Gastroesophageal sphincter (tissue), 4 donors: Measurements from ENCODE around the gene TBC1D9. TPM values are rescaled to one million over a fixed set of nuclear protein-coding genes. Genes with fewer than 3 reads are reported as not detected.
"Not testable (repeated sequence)": the region's sequence is repeated elsewhere in the genome, so short reads cannot be mapped to it uniquely, and the experiment has no call there.

Experiments
- ATAC-seq: fragments of 150-250 bp; one replicate; pipeline ENCODE4 v1.9.1; 2016; ENCODE audit warnings: mild to moderate bottlenecking, moderate library complexity
- H3K27ac ChIP-seq, 4 donors: fragments of 200-600 bp; sonication (generic) in 3 of 4; 1 replicate in 3 of 4; 2 replicates in 1 of 4; pipeline ENCODE4 v1.5.1; 2016 to 2019
- H3K27me3 ChIP-seq: fragments of 200-600 bp; sonication (generic); one replicate; pipeline ENCODE4 v1.5.1; 2019
- H3K36me3 ChIP-seq, 2 donors: fragments of 200-600 bp; sonication (generic); one replicate each; pipeline ENCODE4 v1.5.1; 2019; ENCODE audit warnings: control low read depth in 1 of 2
- H3K4me1 ChIP-seq, 3 donors: fragments of 200-600 bp; sonication (generic); 1 replicate in 2 of 3; 2 replicates in 1 of 3; pipeline ENCODE4 v1.5.1; 2016 to 2019; ENCODE audit warnings: control low read depth in 2 of 3
- H3K4me3 ChIP-seq, 2 donors: fragments of 200-600 bp; sonication (generic); one replicate each; pipeline ENCODE4 v1.5.1; 2019; ENCODE audit warnings: mild to moderate bottlenecking in 1 of 2, moderate library complexity in 1 of 2
- H3K9me3 ChIP-seq, 3 donors: fragments of 200-600 bp; sonication (generic); one replicate each; pipeline ENCODE4 v1.5.1; 2017 to 2019; ENCODE audit warnings: control low read depth in 2 of 3
- EP300 ChIP-seq: sonication (generic); formaldehyde crosslinking; IDR thresholded peaks from one replicate; pipeline ENCODE4 v1.6.1; 2017; ENCODE audit warnings: antibody characterized with exemption, mild to moderate bottlenecking
- POLR2A ChIP-seq, 2 donors: fragments of 450-650 bp; IDR thresholded peaks; one replicate each; pipeline ENCODE4 v1.6.1; 2017; ENCODE audit warnings: antibody characterized with exemption in 2 of 2, mild to moderate bottlenecking in 2 of 2, moderate library complexity in 1 of 2
- POLR2AphosphoS5 ChIP-seq: sonication (generic); formaldehyde crosslinking; IDR thresholded peaks from one replicate; pipeline ENCODE4 v1.6.1; 2017; ENCODE audit warnings: antibody characterized with exemption
- WGBS, 2 donors: methylation state at CpG; one replicate each; pipeline ENCODE4 v1.1.5; 2018; ENCODE audit warnings: low coverage in 1 of 2; 5-methylcytosine and 5-hydroxymethylcytosine counted together
- total RNA-seq, 4 donors: library from RNA; depleted of rRNA; stranded (reverse); fragments of >200 nt; gene quantifications; one replicate each; pipeline ENCODE4 v1.1.0, GENCODE V29; 2016
- TF ChIP-seq, protein P1 (sequence below), 4 experiments: fragments of 200-600 bp in 2 of 4; fragments of 450-650 bp in 2 of 4; sonication (generic) in 1 of 4; IDR thresholded peaks; one replicate each; pipeline ENCODE4 v1.5.1; 2017 to 2019; ENCODE audit warnings: antibody characterized with exemption in 4 of 4, mild to moderate bottlenecking in 2 of 4, moderate library complexity in 2 of 4

TBC1D9 gene
- total RNA-seq, 4 donors from 2014 or later, result 10.9 to 23.8 (median 16.6) TPM

DNA sequence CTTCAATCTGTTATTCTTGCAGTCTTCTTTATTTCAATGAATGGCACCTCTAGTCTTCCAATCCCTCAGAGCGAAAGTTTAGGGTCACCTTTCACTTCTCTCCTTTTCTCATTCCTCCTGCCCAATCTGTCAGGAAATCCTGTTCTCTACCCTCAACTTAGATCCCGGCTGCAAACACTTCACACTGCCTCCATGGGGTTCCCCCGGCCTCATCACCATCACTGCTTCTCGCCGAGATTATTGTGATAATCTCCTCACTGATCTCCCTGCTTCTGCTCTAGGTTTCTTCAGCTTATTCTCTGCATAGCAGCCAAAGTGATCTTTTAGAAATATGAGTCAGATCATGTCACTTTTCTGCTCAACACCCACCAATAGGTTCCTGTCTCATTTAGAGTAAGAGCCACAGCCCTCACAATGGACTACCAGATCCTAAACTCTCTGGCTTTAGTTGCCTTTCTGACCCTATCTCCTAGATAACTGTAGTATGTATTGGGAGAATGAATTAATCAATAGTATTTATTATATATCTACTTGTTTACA lies 43.6 kb upstream of the TBC1D9 start:
- no peak for ATAC-seq
- Histone ChIP-seq H3K4me3 (no peak overlapping the region), H3K27ac (no peak overlapping the region), H3K9me3 (no peaks in the 10 kb centered on the region), H3K27me3 (no peaks in the 10 kb centered on the region), H3K36me3 (no peaks in the 10 kb centered on the region), H3K4me1 (no peaks in the 10 kb centered on the region)
- TF ChIP-seq, protein P1, sequence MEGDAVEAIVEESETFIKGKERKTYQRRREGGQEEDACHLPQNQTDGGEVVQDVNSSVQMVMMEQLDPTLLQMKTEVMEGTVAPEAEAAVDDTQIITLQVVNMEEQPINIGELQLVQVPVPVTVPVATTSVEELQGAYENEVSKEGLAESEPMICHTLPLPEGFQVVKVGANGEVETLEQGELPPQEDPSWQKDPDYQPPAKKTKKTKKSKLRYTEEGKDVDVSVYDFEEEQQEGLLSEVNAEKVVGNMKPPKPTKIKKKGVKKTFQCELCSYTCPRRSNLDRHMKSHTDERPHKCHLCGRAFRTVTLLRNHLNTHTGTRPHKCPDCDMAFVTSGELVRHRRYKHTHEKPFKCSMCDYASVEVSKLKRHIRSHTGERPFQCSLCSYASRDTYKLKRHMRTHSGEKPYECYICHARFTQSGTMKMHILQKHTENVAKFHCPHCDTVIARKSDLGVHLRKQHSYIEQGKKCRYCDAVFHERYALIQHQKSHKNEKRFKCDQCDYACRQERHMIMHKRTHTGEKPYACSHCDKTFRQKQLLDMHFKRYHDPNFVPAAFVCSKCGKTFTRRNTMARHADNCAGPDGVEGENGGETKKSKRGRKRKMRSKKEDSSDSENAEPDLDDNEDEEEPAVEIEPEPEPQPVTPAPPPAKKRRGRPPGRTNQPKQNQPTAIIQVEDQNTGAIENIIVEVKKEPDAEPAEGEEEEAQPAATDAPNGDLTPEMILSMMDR (IDR thresholded peaks at IDR 0.05), result no peak
- TF ChIP-seq POLR2AphosphoS5 (no peak), EP300 (no peak), POLR2A (IDR thresholded peaks at IDR 0.05) (no peak)
- 85 to 100% methylated on average over 1 to 5 of the region's 5 CpGs for WGBS, 2 donors

DNA sequence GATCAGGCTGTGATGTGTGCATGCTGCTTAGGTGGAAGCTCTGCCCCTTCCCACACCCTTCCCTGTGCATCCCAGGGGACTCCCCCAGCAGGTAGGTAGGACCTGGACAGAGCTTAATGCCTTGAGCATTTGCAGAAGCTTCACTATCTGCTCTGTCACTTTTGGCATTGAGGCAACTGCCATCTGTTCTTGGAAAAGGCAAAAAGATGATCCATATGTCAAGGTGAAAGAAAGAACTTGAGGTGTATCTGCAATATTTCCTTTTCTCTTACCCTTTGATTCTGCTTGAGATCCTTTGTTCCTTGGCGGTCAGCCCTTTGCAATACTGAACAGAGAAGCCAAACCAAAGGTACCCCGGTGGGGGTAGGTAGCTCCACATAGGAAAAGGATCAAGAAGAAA lies 37.1 kb upstream of the TBC1D9 start:
- H3K4me1 ChIP-seq, result no peaks in the 10 kb centered on the region
- TF ChIP-seq EP300 (no peak), POLR2A (IDR thresholded peaks at IDR 0.05) (no peak), POLR2AphosphoS5 (no peak)
- TF ChIP-seq, protein P1 (IDR thresholded peaks at IDR 0.05), result no peak
- no peaks in the 10 kb centered on the region for H3K27me3 ChIP-seq
- WGBS, 2 donors, result 85% methylated on average over 2 of the region's 2 CpGs
- H3K4me3 ChIP-seq, result no peak overlapping the region
- no peaks in the 10 kb centered on the region for H3K36me3 ChIP-seq
- no peak for ATAC-seq
- no peak overlapping the region for H3K27ac ChIP-seq
- H3K9me3 ChIP-seq, result peaks cover 0 to 5% (median 0%) of the 10 kb centered on the region in 3 donors

DNA sequence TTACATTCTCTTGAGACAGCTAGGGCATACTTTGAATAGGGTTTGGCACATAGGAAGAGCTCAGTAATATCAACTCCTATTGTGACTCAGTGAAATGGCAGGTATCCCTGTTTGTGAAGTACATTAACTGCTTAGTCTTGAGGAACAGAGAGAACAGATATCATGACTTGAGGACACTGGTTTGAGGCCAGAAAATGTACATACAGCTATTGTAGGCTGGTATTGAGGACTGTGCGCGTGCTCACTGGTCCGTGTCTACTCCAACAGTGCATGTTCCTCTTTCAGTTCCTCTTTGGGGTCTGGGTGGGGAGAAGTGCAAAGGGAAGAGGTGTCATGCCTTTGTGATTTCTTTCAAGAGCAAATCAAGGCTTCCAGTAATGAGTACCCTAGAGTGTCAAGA lies 34.6 kb upstream of the TBC1D9 start:
- Histone ChIP-seq H3K4me1 (no peaks in the 10 kb centered on the region), H3K27ac (peak overlapping the region in 1 of 4 donors; percentile 21), H3K27me3 (no peaks in the 10 kb centered on the region), H3K9me3 (peaks cover 0 to 12% (median 0%) of the 10 kb centered on the region in 3 donors), H3K4me3 (no peak overlapping the region), H3K36me3 (no peaks in the 10 kb centered on the region)
- TF ChIP-seq POLR2AphosphoS5 (no peak), POLR2A (IDR thresholded peaks at IDR 0.05) (no peak), EP300 (no peak)
- TF ChIP-seq, protein P1 (IDR thresholded peaks at IDR 0.05), result no peak
- 81 to 100% methylated on average over 3 of the region's 3 CpGs for WGBS, 2 donors
- peak; percentile 36 for ATAC-seq

DNA sequence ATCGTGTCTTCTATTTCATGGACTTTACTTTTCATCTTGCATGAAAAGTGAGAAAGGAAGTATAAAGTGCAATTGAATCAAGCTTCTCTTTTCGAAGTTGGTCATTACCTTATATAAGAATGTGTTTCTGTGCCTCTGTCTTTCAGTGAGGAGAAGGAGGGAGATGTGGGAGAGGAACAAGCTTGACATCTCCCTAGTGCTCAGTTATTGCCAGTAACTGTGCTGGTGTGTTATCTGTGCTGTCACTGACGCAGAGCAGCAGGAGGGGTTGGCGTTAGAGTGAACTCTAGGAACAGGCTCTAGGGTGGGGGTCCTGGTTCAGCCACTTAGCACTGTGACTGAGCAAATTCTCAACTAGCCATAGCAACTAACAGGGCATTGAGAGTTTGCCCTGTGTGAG lies 34.0 kb upstream of the TBC1D9 start:
- 57 to 59% methylated on average over 2 to 4 of the region's 4 CpGs for WGBS, 2 donors
- Histone ChIP-seq H3K27ac (peak overlapping the region in 2 of 4 donors; percentile 21 to 25), H3K4me1 (no peaks in the 10 kb centered on the region), H3K9me3 (peaks cover 0 to 12% (median 0%) of the 10 kb centered on the region in 3 donors), H3K36me3 (no peaks in the 10 kb centered on the region), H3K27me3 (no peaks in the 10 kb centered on the region), H3K4me3 (no peak overlapping the region)
- TF ChIP-seq POLR2A (IDR thresholded peaks at IDR 0.05) (no peak), EP300 (no peak), POLR2AphosphoS5 (no peak)
- TF ChIP-seq, protein P1 (IDR thresholded peaks at IDR 0.05), result no peak
- no peak for ATAC-seq

DNA sequence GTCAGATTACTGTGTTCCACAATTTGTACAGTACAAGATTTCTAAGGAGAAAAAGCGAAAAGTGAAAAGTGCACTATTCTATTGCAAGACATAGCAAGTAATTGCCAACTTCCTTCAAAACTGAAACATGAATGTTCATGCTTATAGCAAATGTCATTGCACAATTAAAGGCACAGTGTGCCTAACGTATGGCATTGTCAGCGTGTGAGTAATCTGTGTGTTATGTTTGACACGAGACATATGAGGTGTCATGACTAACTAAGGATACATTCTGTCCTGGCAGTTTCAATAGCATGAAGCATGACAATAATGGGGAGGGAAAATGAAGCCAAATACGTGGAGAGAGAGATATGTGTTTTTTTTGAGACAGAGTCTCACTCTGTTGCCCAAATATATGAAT lies 33.6 kb upstream of the TBC1D9 start:
- 47 to 68% methylated on average over 5 of the region's 5 CpGs for WGBS, 2 donors
- Histone ChIP-seq H3K4me3 (no peak overlapping the region), H3K27ac (no peak overlapping the region), H3K27me3 (no peaks in the 10 kb centered on the region), H3K9me3 (peaks cover 0 to 12% (median 0%) of the 10 kb centered on the region in 3 donors), H3K4me1 (no peaks in the 10 kb centered on the region), H3K36me3 (no peaks in the 10 kb centered on the region)
- TF ChIP-seq EP300 (no peak), POLR2AphosphoS5 (no peak), POLR2A (IDR thresholded peaks at IDR 0.05) (no peak)
- TF ChIP-seq, protein P1 (IDR thresholded peaks at IDR 0.05), result no peak
- peak; percentile 41 for ATAC-seq

DNA sequence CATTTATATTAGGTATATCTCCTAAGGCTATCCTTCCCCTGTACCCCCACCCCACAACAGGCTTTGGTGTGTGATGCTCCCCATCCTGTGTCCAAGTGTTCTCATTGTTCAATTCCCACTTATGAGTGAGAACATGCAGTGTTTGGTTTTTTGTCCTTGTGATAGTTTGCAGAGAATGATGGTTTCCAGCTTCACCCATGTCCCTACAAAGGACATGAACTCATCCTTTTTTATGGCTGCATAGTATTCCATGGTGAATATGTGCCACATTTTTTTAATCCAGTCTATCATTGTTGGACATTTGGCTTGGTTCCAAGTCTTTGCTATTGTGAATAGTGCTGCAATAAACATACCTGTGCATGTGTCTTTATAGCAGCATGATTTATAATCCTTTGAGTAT lies 26.6 kb upstream of the TBC1D9 start:
- H3K27ac ChIP-seq, H3K4me1 ChIP-seq, ATAC-seq, H3K4me3 ChIP-seq, H3K9me3 ChIP-seq, H3K36me3 ChIP-seq, H3K27me3 ChIP-seq: not testable (repeated sequence)
